ENCODE data around the gene VCX. TPM values are rescaled to one million over a fixed set of nuclear protein-coding genes. Genes with fewer than 3 reads are reported as not detected.

VCX gene
- total and polyA plus RNA-seq, 2 donors (not counting 3 experiments of a cell fraction or from before 2014, with no cell fraction given), result not detected

DNA sequence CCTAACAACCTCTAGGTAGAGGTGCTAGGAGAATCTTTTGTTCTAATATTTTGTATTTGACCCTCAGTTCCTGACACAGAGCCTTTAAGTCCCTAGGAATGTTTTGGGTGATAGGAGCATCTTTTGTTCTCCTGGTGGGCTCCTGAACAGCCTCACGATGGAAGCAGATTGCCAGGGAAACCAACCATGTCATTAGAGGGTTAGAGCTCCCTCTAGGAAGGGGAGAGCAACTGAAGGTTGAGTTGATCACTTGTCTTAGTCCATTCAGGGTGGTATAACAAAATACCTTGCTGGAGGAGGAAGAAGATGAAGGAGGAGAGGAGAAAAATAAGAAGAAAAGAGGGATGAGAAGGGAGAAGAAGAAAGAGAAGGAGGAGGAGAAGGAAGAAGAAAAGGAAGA, 9.2 kb downstream of the VCX start:
- Histone ChIP-seq H3K4me2 (ENCODE audit: insufficient read depth, low read length) (no peak overlapping the region), H3K4me1 (ENCODE audit: control insufficient read depth, extremely low read depth, insufficient read depth, low read length) (no peaks in the 10 kb centered on the region), H3K9ac (replicated peaks; ENCODE audit: extremely low read depth, insufficient read depth, low read length) (no peak overlapping the region), H3K9me3 (replicated peaks; ENCODE audit: control insufficient read depth, insufficient read depth, low read length) (no peaks in the 10 kb centered on the region), H3K36me3 (ENCODE audit: control insufficient read depth in 2 of 2, extremely low read depth in 1 of 2, insufficient read depth in 2 of 2, low read length in 2 of 2) (no peaks in the 10 kb centered on the region), H3K27me3 (ENCODE audit: control insufficient read depth in 2 of 2, insufficient read depth in 2 of 2, low read length in 2 of 2) (no peaks in the 10 kb centered on the region), H3K27ac (ENCODE audit: insufficient read depth, low read depth, low read length) (no peak overlapping the region), H3K4me3 (replicated peaks in 1 of 3; ENCODE audit: insufficient read depth in 1 of 3, low read depth in 1 of 3, low read length in 3 of 3) (no peak overlapping the region), H2AFZ (ENCODE audit: low read depth, low read length) (no peak overlapping the region), H3K9me1 (replicated peaks; ENCODE audit: control insufficient read depth, extremely low read depth, insufficient read depth, low read length) (no peaks in the 10 kb centered on the region), H4K20me1 (replicated peaks; ENCODE audit: control insufficient read depth, extremely low read depth, insufficient read depth, low read length) (no peaks in the 10 kb centered on the region), H3K79me2 (ENCODE audit: control insufficient read depth, insufficient read depth, low read length) (no peaks in the 10 kb centered on the region)
- ChIA-PET POLR2A (no interaction called here), CTCF (no interaction called here)
- intact Hi-C loops (cut with micrococcal nuclease) (no loop called here), dilution Hi-C loops (cut with MboI; ENCODE audit: extremely low pct_ligation_motif_present, low sequenced_read_pairs) (no loop called here)
- FAIRE-seq (no peak), DNase-seq (ENCODE audit: low read depth, low spot score) (no peak)
- BruUV-seq (replicated peaks), result no TSS peak
- no peak for TF ChIP-seq FOS (IDR thresholded peaks at IDR 0.05; ENCODE audit: borderline replicate concordance, insufficient read depth, low read length)
- no peak for TF ChIP-seq EZH2 (IDR thresholded peaks at IDR 0.05; ENCODE audit: borderline replicate concordance, low read depth, low read length, severe bottlenecking)
- no peak for TF ChIP-seq MYC (IDR thresholded peaks at IDR 0.05; ENCODE audit: low read depth, low read length)
- TF ChIP-seq POLR2A (IDR thresholded peaks at IDR 0.05; ENCODE audit: low read depth, low read length), result no peak
- TF ChIP-seq, protein P1, sequence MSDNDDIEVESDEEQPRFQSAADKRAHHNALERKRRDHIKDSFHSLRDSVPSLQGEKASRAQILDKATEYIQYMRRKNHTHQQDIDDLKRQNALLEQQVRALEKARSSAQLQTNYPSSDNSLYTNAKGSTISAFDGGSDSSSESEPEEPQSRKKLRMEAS (IDR thresholded peaks at IDR 0.05; ENCODE audit: insufficient read depth, insufficient read length), result no peak
- no peak for TF ChIP-seq CTCF (IDR thresholded peaks at IDR 0.05; ENCODE audit: extremely low read depth in 1 of 2, insufficient read depth in 1 of 2, low read depth in 1 of 2, low read length in 2 of 2)
- TF ChIP-seq JUN (IDR thresholded peaks at IDR 0.05; ENCODE audit: borderline replicate concordance, insufficient read depth, insufficient read length, low read depth), result no peak
- no peak for TF ChIP-seq GATA2 (IDR thresholded peaks at IDR 0.05; ENCODE audit: insufficient read depth, insufficient read length, low read depth, low read length)
- no peak for TF ChIP-seq POLR2AphosphoS5 (IDR thresholded peaks at IDR 0.05; ENCODE audit: insufficient read depth, low read depth, low read length)

All from endothelial cell of umbilical vein (primary cell).